NB4 (cell line): ENCODE data around the gene APOBEC4.

Experiments
- CTCF ChIP-seq: IDR thresholded peaks from one replicate; pipeline ENCODE4 v1.5.1; 2012; ENCODE audit warnings: low read depth, low read length
- MAX ChIP-seq: IDR thresholded peaks from 2 replicates; pipeline ENCODE4 v1.6.1; 2011; ENCODE audit warnings: low read depth, low read length
- MYC ChIP-seq: IDR thresholded peaks from 2 replicates; pipeline ENCODE4 v1.6.1; 2011; ENCODE audit warnings: low read depth, low read length
- POLR2A ChIP-seq: IDR thresholded peaks from 2 replicates; pipeline ENCODE4 v1.6.1; 2011; ENCODE audit warnings: mild to moderate bottlenecking; ENCODE audit not compliant: insufficient read length; ENCODE audit errors: extremely low read depth

GRCh38 chr1:183632964-183633363 is 20.2 kb downstream of the APOBEC4 start:
- TF ChIP-seq POLR2A (no peak), MAX (no peak), CTCF (no peak), MYC (no peak)
